Loucy (cell line): ENCODE results near the gene TBX3.
"Not testable (repeated sequence)": the region's sequence is repeated elsewhere in the genome, so short reads cannot be mapped to it uniquely, and the experiment has no call there.

Experiments used
- EZH2phosphoT487 ChIP-seq: fragments of 200-600 bp; IDR thresholded peaks from 2 replicates; pipeline ENCODE4 v1.6.1; 2018; ENCODE audit warnings: antibody characterized with exemption, mild to moderate bottlenecking, moderate library complexity, borderline replicate concordance
- TF ChIP-seq, protein P1 (sequence below): fragments of 200-600 bp; sonication (generic); conservative IDR thresholded peaks from 2 replicates; pipeline ENCODE4 v1.5.1; 2014; ENCODE audit warnings: mild to moderate bottlenecking, antibody characterized with exemption, low read length

DNA sequence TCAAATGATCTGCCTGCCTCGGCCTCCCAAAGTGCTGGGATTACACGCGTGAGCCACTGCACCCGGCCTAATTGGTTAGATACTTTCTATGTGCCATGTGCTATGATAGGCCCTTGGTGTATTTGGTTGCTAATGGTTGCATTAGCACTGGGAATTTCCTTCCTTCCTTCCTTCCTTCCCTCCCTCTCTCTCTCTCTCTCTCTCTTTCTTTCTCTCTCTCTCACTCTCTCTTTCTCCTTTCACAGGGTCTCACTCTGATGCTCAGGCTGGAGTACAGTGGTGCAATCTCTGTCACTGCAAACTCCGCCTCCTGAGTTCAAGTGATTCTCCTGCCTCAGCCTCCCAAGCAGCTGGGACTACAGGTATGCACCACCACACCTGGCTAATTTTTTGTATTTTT is 38.2 kb upstream of the TBX3 start:
- TF ChIP-seq, protein P1, sequence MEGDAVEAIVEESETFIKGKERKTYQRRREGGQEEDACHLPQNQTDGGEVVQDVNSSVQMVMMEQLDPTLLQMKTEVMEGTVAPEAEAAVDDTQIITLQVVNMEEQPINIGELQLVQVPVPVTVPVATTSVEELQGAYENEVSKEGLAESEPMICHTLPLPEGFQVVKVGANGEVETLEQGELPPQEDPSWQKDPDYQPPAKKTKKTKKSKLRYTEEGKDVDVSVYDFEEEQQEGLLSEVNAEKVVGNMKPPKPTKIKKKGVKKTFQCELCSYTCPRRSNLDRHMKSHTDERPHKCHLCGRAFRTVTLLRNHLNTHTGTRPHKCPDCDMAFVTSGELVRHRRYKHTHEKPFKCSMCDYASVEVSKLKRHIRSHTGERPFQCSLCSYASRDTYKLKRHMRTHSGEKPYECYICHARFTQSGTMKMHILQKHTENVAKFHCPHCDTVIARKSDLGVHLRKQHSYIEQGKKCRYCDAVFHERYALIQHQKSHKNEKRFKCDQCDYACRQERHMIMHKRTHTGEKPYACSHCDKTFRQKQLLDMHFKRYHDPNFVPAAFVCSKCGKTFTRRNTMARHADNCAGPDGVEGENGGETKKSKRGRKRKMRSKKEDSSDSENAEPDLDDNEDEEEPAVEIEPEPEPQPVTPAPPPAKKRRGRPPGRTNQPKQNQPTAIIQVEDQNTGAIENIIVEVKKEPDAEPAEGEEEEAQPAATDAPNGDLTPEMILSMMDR: not testable (repeated sequence)
- TF ChIP-seq EZH2phosphoT487: not testable (repeated sequence)
